Measurements from ENCODE around the gene ARHGAP10.

ARHGAP10 gene

GRCh38 chr4:147824884-147825283 is 93.0 kb downstream of the ARHGAP10 start:
- no peak for DNase-seq (ENCODE audit: low read depth)

DNA sequence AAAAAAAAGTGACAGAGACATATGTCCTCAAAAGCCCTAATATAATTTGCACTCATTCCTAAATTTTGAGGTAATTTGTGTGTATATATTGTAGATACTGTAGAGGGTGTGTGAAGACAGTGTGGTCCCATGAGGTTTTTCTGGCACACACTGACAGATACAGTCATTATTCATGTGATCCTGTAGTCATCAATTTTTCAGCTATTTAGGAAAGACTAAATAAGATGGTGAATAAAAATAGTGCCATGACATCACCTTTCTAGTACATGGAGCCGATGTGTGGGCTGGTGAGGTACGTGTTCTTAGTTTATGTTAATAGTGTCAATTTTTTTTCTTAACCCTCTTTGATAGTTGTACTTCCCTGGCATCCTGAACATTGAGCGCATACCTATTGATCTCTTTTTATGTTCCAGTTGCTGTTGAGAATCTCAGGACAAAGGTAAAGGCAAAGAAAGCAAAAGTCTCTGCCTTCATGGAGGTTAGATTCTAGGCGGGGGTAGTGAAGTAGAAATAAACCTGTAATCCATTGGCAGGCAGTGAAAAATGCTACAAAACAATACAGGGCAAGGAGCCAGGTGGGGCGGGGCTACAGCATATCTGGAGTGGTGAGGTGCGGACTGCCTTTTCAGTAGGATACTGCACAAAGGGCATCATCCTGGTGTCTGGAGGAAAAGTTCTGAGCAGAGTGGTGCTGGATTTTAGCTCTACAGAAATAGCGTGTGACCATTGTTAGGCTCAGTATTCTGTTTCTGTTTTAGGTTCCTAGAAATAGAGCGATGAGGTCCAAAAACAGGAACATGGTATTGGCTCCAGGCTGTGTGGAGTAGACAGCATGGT is 93.8 kb downstream of the ARHGAP10 start:
- no peak overlapping the region for H3K4me3 ChIP-seq (ENCODE audit: low read depth, low read length)
- DNase-seq (ENCODE audit: low read depth), result no peak
- no peak for TF ChIP-seq CTCF (IDR thresholded peaks at IDR 0.05; ENCODE audit: insufficient read depth, low read depth, low read length, missing control alignments)

More at GRCh38 chr4:147824884-147825283, 93.0 kb downstream of the ARHGAP10 start:
- TF ChIP-seq CTCF (IDR thresholded peaks at IDR 0.05; ENCODE audit: insufficient read depth, low read depth, low read length, missing control alignments), result no peak
- H3K4me3 ChIP-seq (ENCODE audit: low read depth, low read length), result no peak overlapping the region

- TF ChIP-seq CTCF (IDR thresholded peaks at IDR 0.05; ENCODE audit: insufficient read depth, low read depth, low read length, missing control alignments), result no peak
- no peak overlapping the region for H3K4me3 ChIP-seq (ENCODE audit: low read depth, low read length)
- no peak for DNase-seq (ENCODE audit: low read depth)
These were observed 94.4 kb downstream of the ARHGAP10 start for GRCh38 chr4:147826288-147826646.

DNA sequence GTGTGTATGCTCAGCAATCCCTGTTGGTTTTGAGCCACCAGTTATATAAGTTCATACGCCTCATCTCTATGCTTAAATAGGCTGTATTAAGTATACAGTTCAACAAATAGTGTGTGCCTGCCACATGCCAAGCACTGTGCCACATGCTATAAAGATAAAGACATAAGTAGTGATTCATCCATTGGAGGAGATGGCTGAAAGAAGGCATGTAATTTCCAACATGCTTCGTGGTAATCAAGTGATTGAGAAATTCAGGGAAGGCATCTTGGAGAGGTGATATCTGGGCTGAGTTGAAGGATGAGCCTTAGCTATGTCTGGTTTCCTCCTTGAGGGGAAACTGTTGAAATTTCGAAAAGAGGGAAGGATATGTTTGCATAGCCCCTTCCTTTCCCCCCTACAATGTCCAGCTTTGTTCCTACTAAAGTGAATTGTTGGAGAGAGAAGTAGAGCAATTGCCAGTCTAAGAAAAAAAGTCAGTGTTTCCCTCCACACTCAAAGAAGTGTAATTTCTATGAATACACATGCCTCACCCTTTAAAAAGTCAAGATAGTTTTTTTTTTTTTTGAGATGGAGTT is 96.5 kb downstream of the ARHGAP10 start:
- TF ChIP-seq CTCF (IDR thresholded peaks at IDR 0.05; ENCODE audit: insufficient read depth, low read depth, low read length, missing control alignments), result no peak
- no peak for DNase-seq (ENCODE audit: low read depth)
- H3K4me3 ChIP-seq (ENCODE audit: low read depth, low read length), result no peak overlapping the region

DNA sequence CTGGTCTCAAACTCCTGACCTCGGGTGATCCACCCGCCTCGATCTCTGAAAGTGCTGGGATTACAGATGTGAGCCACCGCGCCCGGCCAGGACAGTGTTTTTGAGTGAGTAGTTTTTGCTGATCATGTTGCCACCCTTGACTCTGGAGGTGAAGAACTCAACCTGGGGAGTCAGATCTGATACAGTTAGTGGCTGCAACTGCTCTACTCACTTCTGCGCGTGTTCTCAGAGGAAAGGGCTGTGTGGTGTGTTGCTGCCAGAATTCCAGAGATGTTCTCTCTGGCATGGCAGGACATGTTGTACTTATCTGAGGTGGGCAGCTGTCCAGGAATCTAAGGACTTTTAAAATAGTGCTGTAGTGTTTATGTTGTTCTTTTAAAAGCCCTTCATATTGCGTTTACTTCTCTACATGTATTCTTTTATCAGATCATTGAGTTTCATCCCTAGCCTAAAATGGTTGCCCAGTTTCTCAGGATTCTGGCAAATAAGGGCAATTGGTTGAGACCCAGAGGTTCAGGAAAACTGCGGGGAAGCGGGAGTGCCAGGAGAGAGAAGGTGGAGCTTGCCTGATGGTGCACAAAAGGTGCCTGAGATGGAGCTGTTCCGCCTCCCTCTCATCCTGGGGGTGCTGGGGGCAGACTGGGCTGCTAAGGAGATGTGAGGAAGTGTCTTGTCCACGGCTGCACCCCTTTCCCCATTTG is 97.7 kb downstream of the ARHGAP10 start:
- DNase-seq (ENCODE audit: low read depth), result no peak
- no peak overlapping the region for H3K4me3 ChIP-seq (ENCODE audit: low read depth, low read length)
- no peak for TF ChIP-seq CTCF (IDR thresholded peaks at IDR 0.05; ENCODE audit: insufficient read depth, low read depth, low read length, missing control alignments)

GRCh38 chr4:147830102-147830463 is 98.2 kb downstream of the ARHGAP10 start:
- no peak for TF ChIP-seq CTCF (IDR thresholded peaks at IDR 0.05; ENCODE audit: insufficient read depth, low read depth, low read length, missing control alignments)
- no peak for DNase-seq (ENCODE audit: low read depth)
- no peak overlapping the region for H3K4me3 ChIP-seq (ENCODE audit: low read depth, low read length)

Data from GM12865 (cell line).